Mesothelial cell of epicardium (in vitro differentiated cells): ENCODE results near the gene CALY. TPM values are rescaled to one million over a fixed set of nuclear protein-coding genes. Genes with fewer than 3 reads are reported as not detected.
"Not testable (repeated sequence)": the region's sequence is repeated elsewhere in the genome, so short reads cannot be mapped to it uniquely, and the experiment has no call there.

Experiments
- DNase-seq, 2 experiments: peaks; one replicate each; pipeline ENCODE4 v3.0.0; 2021; ENCODE audit warnings: low spot score in 2 of 2; ENCODE audit not compliant: unreplicated experiment in 2 of 2
- H3K27ac Mint-ChIP-seq: 2 replicates; pipeline ENCODE4 v1.8.0; 2021; ENCODE audit warnings: mixed read lengths
- H3K27me3 Mint-ChIP-seq: 2 replicates; pipeline ENCODE4 v1.8.0; 2021; ENCODE audit warnings: low read depth, mixed read lengths
- H3K36me3 Mint-ChIP-seq: 2 replicates; pipeline ENCODE4 v1.8.0; 2021; ENCODE audit warnings: mixed read lengths
- H3K4me1 Mint-ChIP-seq: 2 replicates; pipeline ENCODE4 v1.8.0; 2021; ENCODE audit warnings: mixed read lengths
- H3K4me3 Mint-ChIP-seq: 2 replicates; pipeline ENCODE4 v1.8.0; 2021; ENCODE audit warnings: mild to moderate bottlenecking, moderate library complexity, mixed read lengths
- H3K9me3 Mint-ChIP-seq: 2 replicates; pipeline ENCODE4 v1.8.0; 2021; ENCODE audit warnings: mixed read lengths
- total RNA-seq: library from RNA; stranded (reverse); gene quantifications from 3 replicates; pipeline ENCODE4 v1.2.1, GENCODE V29; 2021
- TF ChIP-seq, protein P1 (sequence below): fragments of 200-600 bp; sonication (generic); IDR thresholded peaks from one replicate; pipeline ENCODE4 v1.5.0; 2021; ENCODE audit warnings: antibody characterized with exemption; ENCODE audit not compliant: unreplicated experiment

The CALY gene
- total RNA-seq, 1 donor from 2014 or later, result 2.1 TPM

DNA sequence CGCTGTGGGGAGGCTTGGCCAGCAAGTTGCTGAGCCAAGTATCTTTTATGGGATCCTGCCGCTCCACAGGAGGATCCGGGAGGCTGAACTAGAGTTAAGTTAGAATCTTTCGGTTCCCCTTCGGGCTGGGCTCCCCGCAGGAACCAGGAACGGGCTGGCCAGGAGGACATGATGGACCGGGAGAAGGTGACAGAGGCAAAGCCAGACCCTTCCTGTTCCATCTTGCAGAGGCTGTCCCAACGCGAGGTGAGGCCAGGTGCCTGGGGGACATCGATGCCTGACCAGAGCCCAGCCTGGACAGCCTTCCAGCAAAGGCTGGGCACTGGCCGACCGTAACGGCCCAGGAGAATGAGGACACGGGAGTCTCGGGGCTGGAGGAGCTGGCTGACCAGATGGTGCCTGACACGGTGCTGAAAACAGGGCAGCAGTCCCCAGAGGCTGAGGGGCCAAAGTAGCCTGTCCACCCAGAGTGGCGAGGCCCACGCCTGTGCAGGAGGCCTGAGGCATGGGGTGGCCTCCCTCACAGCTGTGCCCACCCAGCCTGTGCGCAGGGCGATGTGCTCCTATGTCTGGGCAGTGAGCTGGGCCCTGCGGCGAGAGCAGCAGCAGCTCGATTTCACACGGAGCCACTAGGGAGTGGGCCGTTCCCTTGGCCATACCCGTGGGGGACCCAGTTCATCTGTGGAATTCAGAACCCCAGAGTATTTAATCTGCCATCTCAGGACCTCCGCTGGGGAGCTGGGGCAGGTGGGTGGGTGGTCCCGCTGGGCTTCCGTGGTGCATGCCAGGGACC is 40.5 kb upstream of the CALY start:
- Mint-ChIP-seq H3K27ac (no peak overlapping the region), H3K4me3 (peak overlapping the region; percentile 57), H3K27me3 (peaks cover 13% of the 10 kb centered on the region), H3K36me3 (peaks cover 5% of the 10 kb centered on the region), H3K4me1 (peaks cover 4% of the 10 kb centered on the region), H3K9me3 (no peaks in the 10 kb centered on the region)
- TF ChIP-seq, protein P1, sequence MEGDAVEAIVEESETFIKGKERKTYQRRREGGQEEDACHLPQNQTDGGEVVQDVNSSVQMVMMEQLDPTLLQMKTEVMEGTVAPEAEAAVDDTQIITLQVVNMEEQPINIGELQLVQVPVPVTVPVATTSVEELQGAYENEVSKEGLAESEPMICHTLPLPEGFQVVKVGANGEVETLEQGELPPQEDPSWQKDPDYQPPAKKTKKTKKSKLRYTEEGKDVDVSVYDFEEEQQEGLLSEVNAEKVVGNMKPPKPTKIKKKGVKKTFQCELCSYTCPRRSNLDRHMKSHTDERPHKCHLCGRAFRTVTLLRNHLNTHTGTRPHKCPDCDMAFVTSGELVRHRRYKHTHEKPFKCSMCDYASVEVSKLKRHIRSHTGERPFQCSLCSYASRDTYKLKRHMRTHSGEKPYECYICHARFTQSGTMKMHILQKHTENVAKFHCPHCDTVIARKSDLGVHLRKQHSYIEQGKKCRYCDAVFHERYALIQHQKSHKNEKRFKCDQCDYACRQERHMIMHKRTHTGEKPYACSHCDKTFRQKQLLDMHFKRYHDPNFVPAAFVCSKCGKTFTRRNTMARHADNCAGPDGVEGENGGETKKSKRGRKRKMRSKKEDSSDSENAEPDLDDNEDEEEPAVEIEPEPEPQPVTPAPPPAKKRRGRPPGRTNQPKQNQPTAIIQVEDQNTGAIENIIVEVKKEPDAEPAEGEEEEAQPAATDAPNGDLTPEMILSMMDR, result no peak
- no peak for DNase-seq

DNA sequence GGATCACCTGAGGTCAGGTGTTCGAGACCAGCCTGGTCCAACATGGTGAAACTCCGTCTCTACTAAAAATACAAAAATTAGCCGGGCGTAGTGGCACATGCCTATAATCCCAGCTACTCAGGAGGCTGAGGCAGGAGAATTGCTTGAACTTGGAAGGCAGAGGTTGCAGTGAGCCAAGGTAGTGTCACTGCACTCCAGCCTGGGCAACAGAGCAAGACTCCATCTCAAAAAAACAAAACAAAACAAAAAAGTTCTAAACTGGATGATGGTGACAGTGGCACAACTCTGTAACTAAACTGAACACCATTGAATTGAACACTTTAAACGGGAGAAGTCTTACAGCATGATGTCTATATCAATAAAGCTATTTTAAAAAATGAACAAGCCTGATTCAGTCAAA is 39.5 kb upstream of the CALY start:
- H3K27ac Mint-ChIP-seq, H3K9me3 Mint-ChIP-seq, H3K4me1 Mint-ChIP-seq, H3K36me3 Mint-ChIP-seq, DNase-seq: not testable (repeated sequence)
- H3K27me3 Mint-ChIP-seq, result peaks cover 13% of the 10 kb centered on the region
- H3K4me3 Mint-ChIP-seq, result peak overlapping the region; percentile 57

DNA sequence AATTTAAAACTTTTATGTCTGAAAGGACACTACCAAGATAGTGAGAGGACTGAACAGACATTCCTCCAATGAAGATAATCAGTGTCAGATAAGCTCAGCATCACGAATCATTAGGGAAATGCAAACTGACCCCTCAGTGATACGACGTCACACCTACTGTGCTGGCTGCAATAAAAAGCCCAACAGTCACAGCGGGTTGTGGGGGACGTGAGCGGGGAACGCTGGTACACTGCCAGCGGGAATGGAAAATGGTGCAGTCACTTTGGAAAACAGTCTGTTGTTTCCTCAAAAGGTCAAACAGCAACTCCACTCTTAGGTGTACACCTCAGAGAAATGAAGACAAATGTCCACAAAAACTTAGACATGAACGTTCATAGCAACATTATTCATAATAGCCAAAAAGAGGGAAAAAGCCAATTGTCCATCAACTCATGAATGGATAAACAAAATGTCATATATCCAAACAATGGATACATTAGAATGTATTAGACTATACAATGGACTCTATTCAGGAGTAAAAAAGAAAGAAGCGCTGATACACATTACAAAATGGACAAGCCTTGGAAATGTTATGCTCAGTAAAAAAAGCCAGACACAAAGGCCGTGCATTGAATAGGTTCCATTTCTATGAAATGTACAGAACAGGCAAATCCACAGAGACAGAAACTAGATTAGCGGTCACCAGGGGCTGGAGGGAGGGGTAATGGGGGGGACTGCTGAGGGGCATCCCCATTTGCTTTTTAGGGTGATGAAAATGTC is 38.8 kb upstream of the CALY start:
- Mint-ChIP-seq H3K4me3 (peak overlapping the region; percentile 45), H3K27me3 (peaks cover 13% of the 10 kb centered on the region), H3K36me3 (peaks cover under 1% of the 10 kb centered on the region), H3K27ac (no peak overlapping the region), H3K4me1 (peaks cover 6% of the 10 kb centered on the region), H3K9me3 (no peaks in the 10 kb centered on the region)
- TF ChIP-seq, protein P1, result no peak
- DNase-seq, result no peak

DNA sequence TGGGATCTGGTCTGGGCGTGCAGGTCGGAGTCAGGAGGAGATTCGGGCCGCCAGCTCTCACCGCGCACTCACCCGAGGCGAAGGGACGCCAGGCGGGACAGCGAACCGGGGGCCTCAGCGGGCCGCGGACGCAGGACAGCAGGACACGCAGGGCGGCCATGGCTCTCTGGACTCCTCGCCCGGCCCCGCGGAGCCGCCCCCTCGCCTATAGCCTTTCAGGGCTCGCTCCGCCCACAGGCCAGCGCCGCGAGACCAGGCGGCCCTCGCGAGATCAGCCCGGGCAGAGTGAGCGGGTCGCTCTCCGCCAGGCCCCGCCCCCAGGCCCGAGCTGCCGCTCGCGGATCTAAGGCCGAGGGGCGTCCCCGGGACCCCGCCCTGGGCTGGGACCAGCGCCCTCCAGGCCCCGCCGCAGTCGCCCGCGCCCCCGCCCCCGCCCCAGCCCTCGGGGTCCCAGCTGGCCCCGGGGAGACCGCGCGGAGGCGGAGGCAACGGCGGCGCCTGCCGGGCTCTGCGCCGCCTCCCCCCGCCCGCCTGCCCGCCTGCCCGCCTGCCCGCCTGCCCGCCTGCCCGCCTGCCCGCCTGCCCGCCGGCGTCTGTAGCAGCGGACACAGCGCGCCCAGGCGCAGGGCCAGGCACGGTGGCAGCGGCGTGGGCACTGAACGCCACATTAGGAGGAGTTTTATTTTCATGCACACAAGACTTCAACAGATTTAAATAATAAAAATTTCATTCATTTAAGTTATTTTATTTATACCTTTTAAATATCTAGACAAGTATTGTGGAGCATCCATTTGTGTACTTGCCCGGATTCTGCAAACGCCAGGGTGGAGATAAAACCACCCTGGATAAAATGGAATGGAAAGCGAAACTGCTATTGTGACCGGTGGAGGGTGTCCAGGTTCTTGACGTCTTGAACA is 36.7 kb upstream of the CALY start, which contains the start of gene ECHS1:
ECHS1 (minus strand) TSS at position 181 of the 917 bp plus-strand sequence; CDS start at position 160, 21 bp downstream.
- DNase-seq, result peak; percentile 91 to 95
- Mint-ChIP-seq H3K4me3 (peak within 1 kb of the TSS; percentile 86), H3K4me1 (peaks cover 6% of the 10 kb centered on the region), H3K27me3 (peaks cover 13% of the 10 kb centered on the region), H3K9me3 (no peaks in the 10 kb centered on the region), H3K27ac (peak within 1 kb of the TSS; percentile 73), H3K36me3 (peaks cover 9% of the 10 kb centered on the region)
- TF ChIP-seq, protein P1, result no peak

DNA sequence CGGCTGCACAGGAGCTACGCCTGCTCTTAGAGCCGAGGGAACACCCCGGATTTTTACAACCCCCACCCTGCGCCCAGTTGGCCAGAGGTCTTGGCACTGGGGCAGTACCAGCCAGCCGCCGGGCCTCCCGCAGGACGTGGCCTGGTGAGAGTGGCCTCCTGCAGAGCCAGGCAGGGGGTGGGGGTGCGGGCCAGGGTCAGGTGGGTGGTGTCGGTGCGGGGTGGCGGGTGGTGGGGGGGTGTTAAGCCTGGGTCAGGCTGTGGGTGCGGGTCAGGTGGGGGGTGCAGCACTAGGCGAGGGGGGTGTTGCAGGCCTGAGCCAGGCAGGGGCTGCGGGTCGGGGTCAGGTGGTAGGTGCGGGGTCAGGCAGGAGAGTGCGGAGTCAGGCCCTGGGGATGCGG is 35.8 kb upstream of the CALY start:
- H3K27me3 Mint-ChIP-seq, result peaks cover 13% of the 10 kb centered on the region
- H3K4me1 Mint-ChIP-seq, result peaks cover 6% of the 10 kb centered on the region
- H3K4me3 Mint-ChIP-seq, result peak overlapping the region; percentile 71
- peaks cover 11% of the 10 kb centered on the region for H3K36me3 Mint-ChIP-seq
- H3K9me3 Mint-ChIP-seq, result no peaks in the 10 kb centered on the region
- H3K27ac Mint-ChIP-seq, result no peak overlapping the region
- DNase-seq, result no peak
- TF ChIP-seq, protein P1, result no peak
